Calu3 (cell line): Measurements from ENCODE around the gene B3GALNT2. TPM values are rescaled to one million over a fixed set of nuclear protein-coding genes. Genes with fewer than 3 reads are reported as not detected.

Experiments used
- BruUV-seq: library from RNA; stranded (reverse); fragments of 400-500 nt; replicated peaks from 2 replicates; lab custom pipeline; 2021; lab: Mats Ljungman, UMichigan
- CTCF ChIA-PET: fragments of 300-600 bp; sonication (Branson Sonifier 250); formaldehyde crosslinking; loops from one replicate; lab custom pipeline; 2022; ENCODE audit warnings: antibody characterized with exemption; lab: Charles Lee
- DNase-seq: peaks from one replicate; pipeline ENCODE4 v3.0.0; 2022
- H3K27ac Mint-ChIP-seq: one replicate; pipeline ENCODE4 v1.8.0; 2022; ENCODE audit warnings: mixed read lengths; ENCODE audit not compliant: unreplicated experiment
- H3K27me3 Mint-ChIP-seq: one replicate; pipeline ENCODE4 v1.8.0; 2022; ENCODE audit warnings: mixed read lengths; ENCODE audit not compliant: unreplicated experiment
- H3K36me3 Mint-ChIP-seq: one replicate; pipeline ENCODE4 v1.8.0; 2022; ENCODE audit warnings: mild to moderate bottlenecking, moderate library complexity, mixed read lengths; ENCODE audit not compliant: insufficient read depth, unreplicated experiment
- H3K4me1 Mint-ChIP-seq: one replicate; pipeline ENCODE4 v1.8.0; 2022; ENCODE audit warnings: mild to moderate bottlenecking, low read depth, mixed read lengths; ENCODE audit not compliant: unreplicated experiment
- H3K4me3 Mint-ChIP-seq: one replicate; pipeline ENCODE4 v1.8.0; 2022; ENCODE audit warnings: mild to moderate bottlenecking, low read depth, moderate library complexity, mixed read lengths; ENCODE audit not compliant: unreplicated experiment
- H3K9me3 Mint-ChIP-seq: one replicate; pipeline ENCODE4 v1.8.0; 2022; ENCODE audit warnings: low read depth, mixed read lengths; ENCODE audit not compliant: unreplicated experiment
- intact Hi-C: fragments of 100-400 bp; cut with micrococcal nuclease; formaldehyde crosslinking; loops from one replicate; pipeline ENCODE4 v1.10.0; 2022; ENCODE audit not compliant: unreplicated experiment
- total RNA-seq: library from RNA; stranded (reverse); gene quantifications from 2 replicates; pipeline ENCODE4 v1.2.3, GENCODE V29; 2022
- TF ChIP-seq, protein P1 (sequence below): fragments of 200-600 bp; IDR thresholded peaks from one replicate; pipeline ENCODE4 v1.8.0; 2022; ENCODE audit warnings: antibody characterized with exemption; ENCODE audit not compliant: unreplicated experiment

Gene B3GALNT2
- total RNA-seq, 1 experiment from 2014 or later = 35.3 TPM

DNA sequence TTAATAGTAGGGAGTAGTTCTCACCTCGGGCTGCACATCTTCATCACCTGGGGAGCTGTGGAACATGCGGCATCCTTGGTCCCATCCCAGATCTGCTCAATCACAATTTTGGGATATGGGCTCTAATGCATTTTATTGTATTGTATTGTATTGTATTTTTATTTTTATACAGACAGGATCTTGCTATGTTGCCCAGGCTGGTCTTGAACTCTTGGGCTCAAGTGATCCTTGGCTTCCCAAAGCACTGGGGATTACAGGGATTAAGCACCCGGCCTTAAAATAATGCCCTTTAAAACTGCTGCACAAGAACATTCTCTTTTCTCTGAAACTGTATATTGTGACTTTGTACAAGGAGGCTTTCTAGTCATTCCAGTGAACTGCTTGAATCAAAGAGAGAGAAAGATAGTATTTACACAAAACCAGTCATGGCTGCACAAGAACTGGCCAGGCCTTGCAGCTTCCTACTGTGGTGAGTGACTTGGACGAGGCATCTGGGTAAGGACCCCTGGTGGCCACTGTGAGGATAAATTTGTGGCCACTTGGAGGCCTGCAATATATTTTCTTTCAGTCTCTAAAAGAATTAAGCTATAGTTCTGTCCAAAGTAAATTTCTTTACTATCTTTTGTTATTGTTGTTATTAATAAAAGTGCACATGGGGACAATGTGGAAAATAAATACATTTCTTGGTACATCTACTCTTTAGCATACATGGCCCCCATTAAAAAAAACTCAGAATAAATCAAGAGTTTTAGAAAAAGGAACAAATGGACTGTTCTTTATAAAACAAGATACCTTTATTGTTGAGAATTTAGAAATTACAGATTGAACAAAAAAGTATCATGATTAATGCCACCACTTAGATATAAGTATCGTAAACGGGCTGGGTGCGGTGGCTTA is 89.0 kb downstream of the B3GALNT2 start:
- TF ChIP-seq, protein P1, sequence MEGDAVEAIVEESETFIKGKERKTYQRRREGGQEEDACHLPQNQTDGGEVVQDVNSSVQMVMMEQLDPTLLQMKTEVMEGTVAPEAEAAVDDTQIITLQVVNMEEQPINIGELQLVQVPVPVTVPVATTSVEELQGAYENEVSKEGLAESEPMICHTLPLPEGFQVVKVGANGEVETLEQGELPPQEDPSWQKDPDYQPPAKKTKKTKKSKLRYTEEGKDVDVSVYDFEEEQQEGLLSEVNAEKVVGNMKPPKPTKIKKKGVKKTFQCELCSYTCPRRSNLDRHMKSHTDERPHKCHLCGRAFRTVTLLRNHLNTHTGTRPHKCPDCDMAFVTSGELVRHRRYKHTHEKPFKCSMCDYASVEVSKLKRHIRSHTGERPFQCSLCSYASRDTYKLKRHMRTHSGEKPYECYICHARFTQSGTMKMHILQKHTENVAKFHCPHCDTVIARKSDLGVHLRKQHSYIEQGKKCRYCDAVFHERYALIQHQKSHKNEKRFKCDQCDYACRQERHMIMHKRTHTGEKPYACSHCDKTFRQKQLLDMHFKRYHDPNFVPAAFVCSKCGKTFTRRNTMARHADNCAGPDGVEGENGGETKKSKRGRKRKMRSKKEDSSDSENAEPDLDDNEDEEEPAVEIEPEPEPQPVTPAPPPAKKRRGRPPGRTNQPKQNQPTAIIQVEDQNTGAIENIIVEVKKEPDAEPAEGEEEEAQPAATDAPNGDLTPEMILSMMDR = peak; percentile 87
- Mint-ChIP-seq H3K4me3 (no peak overlapping the region), H3K36me3 (peaks cover 11% of the 10 kb centered on the region), H3K27me3 (no peaks in the 10 kb centered on the region), H3K27ac (no peak overlapping the region), H3K4me1 (no peaks in the 10 kb centered on the region), H3K9me3 (no peaks in the 10 kb centered on the region)
- peak; percentile 81 for DNase-seq
- intact Hi-C loops = loop anchor here (1.0 to 10.0 kb wide), 6 partner anchors 86 to 1300 kb away; partner anchors contain the start of genes ARID4B, GGPS1 and RBM34
- CTCF ChIA-PET = interaction anchor here (0.6 to 1.8 kb wide), 12 partner anchors 48 to 341 kb away, joined by 3 to 22 read pairs (median 4); partner anchors contain the start of genes ARID4B, GGPS1, RBM34 and TBCE
- BruUV-seq = no TSS peak

DNA sequence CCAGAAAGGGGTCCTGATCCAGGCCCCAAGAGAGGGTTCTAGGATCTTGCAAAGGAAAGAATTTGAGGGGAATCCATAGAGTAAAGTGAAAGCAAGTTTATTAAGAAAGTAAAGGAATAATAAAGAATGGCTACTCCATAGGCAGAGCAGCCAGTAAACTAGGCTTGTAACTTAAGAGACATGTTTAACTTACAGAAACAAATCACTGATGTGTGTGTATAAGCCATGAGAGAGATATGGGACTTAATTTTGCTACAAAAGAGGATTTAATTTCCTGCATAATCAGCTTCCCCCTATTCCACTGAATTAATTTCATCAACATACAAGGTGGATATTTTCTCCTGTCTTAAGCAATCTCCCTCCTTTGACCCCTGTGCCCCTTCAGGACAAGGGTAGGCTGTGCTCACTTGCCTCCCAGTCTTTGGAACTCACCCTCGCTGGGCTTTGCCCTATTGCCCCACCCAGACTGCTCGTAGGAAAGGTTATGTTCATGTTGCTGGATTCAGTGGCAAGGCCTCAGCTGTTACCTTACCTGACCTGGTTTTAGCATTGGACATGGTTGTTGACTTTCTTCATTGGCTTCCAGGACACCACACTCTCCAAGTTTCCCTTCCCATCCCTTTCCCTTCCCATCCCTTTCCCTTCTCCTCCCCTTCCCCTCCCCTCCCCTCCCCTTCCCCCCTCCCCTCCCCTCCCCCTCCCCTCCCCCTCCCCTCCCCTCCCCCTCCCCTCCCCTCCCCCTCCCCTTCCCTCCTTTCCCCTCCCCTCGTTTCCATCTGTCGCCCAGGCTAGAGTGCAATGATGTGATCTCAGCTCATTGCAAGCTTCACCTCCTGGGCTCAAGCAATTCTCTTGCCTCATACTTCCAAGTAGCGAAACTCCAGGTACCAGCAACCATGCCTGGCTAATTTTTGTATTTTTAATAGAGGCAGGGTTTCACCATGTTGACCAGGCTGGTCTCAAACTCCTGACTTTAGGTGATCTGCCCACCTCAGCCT is 92.5 kb downstream of the B3GALNT2 start:
- CTCF ChIA-PET = no interaction called here
- no peak for DNase-seq
- Mint-ChIP-seq H3K9me3 (no peaks in the 10 kb centered on the region), H3K27me3 (no peaks in the 10 kb centered on the region), H3K36me3 (peaks cover 5% of the 10 kb centered on the region), H3K4me1 (peaks cover 21% of the 10 kb centered on the region), H3K4me3 (no peak overlapping the region), H3K27ac (no peak overlapping the region)
- intact Hi-C loops = loop anchor here (10.0 kb wide), 1 partner anchor 1297 kb away; no protein-coding TSS in a partner anchor
- TF ChIP-seq, protein P1 = no peak
- no TSS peak for BruUV-seq

DNA sequence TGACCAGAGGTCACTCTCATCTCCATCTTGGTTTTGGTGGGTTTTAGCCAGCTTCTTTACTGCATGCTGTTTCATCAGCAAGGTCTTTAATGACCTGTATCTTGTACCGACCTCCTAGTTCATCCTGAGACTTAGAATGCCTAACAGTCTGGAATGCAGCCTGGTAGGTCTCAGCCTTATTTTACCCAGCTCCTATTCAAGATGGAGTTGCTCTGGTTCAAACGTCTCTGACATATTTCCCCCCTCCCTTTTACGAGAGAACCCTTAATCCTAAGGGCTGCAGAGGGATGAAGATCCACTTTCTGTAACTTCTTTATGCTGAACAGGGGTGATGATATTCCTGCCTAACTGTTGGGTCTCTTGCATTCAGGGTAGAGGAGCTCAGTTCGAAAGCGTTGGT is 93.8 kb downstream of the B3GALNT2 start:
- CTCF ChIA-PET = no interaction called here
- intact Hi-C loops = loop anchor here (10.0 kb wide), 1 partner anchor 1296 kb away; no protein-coding TSS in a partner anchor
- TF ChIP-seq, protein P1 = no peak
- no TSS peak for BruUV-seq
- no peak overlapping the region for H3K4me3 Mint-ChIP-seq
- H3K27ac Mint-ChIP-seq = no peak overlapping the region
- DNase-seq = no peak
- no peaks in the 10 kb centered on the region for H3K27me3 Mint-ChIP-seq
- no peaks in the 10 kb centered on the region for H3K9me3 Mint-ChIP-seq
- H3K36me3 Mint-ChIP-seq = peaks cover 5% of the 10 kb centered on the region
- H3K4me1 Mint-ChIP-seq = peaks cover 21% of the 10 kb centered on the region
